Epithelial cell of esophagus (primary cell): ENCODE measurements around the gene CACNA1D.

Experiments
- DNase-seq: peaks from one replicate; pipeline ENCODE4 v3.0.0; 2010; ENCODE audit warnings: low read depth
- H3K4me3 ChIP-seq: 2 replicates; pipeline ENCODE4 v1.5.1; 2011; ENCODE audit warnings: mild to moderate bottlenecking, low read length, control low read depth
- TF ChIP-seq, protein P1 (sequence below): IDR thresholded peaks from 2 replicates; pipeline ENCODE4 v1.5.1; 2011; ENCODE audit warnings: low read depth, mild to moderate bottlenecking, low read length, control low read depth, inconsistent platforms; ENCODE audit not compliant: insufficient read depth; ENCODE audit errors: missing control alignments

The CACNA1D gene

DNA sequence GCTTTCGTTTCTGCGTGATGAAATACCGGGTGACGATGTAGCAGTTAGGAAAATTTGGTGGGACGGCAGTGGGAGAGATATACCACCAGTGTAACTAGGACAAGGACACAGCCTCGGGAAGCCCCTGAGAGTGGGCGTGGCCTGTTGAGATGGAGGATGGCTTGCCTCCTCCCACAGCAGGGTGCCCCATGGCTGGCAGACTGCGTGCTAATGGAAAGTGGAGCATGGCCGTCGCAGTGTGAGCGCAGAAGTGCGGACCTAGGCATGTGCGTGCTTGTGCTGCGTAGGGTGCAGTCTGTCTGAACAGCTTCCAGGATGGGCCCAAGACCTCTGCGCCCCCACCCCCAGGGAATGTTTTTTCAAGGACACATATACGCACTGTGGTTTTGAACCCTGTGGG lies 295.0 kb downstream of the CACNA1D start:
- TF ChIP-seq, protein P1, sequence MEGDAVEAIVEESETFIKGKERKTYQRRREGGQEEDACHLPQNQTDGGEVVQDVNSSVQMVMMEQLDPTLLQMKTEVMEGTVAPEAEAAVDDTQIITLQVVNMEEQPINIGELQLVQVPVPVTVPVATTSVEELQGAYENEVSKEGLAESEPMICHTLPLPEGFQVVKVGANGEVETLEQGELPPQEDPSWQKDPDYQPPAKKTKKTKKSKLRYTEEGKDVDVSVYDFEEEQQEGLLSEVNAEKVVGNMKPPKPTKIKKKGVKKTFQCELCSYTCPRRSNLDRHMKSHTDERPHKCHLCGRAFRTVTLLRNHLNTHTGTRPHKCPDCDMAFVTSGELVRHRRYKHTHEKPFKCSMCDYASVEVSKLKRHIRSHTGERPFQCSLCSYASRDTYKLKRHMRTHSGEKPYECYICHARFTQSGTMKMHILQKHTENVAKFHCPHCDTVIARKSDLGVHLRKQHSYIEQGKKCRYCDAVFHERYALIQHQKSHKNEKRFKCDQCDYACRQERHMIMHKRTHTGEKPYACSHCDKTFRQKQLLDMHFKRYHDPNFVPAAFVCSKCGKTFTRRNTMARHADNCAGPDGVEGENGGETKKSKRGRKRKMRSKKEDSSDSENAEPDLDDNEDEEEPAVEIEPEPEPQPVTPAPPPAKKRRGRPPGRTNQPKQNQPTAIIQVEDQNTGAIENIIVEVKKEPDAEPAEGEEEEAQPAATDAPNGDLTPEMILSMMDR: no peak
- no peak for DNase-seq
- H3K4me3 ChIP-seq: no peak overlapping the region

DNA sequence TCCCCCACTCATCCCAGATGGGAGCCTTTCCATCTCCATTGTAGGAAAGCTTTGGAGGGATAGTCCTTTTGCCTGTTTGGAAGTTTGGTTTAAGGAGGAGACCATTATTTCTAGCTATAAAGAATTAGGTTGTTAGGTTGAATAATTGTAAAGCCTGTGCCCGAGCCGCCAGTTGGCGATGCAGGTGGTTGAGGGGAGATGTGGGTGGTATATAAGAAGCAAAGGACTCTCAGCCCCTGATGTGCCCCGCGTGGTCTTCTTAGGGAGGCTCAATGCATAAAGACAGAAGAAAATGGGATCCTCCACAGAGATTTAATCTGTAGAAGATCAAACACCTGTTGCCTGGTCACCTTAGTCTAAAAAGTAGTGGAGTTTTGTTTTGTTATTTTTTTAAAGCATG lies 296.1 kb downstream of the CACNA1D start:
- TF ChIP-seq, protein P1: no peak
- DNase-seq: no peak
- no peak overlapping the region for H3K4me3 ChIP-seq

DNA sequence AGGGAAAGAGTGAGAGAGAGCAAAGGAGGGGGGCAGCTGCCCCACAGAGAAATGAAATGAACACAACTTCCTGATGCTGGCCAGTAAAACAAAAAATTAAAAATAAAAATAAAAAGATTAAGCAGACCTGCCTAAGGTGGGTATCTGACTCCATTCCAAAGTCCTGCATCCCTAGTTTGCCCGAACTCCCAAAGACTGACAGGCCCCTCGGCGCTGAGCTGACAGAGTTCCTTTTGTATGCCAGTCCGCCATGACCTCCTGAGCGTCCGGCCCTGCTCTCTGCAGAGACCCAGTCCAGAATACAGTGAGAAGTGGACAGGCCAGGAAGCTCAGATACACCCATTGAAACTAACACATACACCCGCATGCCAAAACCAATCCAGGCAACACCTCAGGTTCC lies 296.9 kb downstream of the CACNA1D start:
- TF ChIP-seq, protein P1: no peak
- DNase-seq: no peak

DNA sequence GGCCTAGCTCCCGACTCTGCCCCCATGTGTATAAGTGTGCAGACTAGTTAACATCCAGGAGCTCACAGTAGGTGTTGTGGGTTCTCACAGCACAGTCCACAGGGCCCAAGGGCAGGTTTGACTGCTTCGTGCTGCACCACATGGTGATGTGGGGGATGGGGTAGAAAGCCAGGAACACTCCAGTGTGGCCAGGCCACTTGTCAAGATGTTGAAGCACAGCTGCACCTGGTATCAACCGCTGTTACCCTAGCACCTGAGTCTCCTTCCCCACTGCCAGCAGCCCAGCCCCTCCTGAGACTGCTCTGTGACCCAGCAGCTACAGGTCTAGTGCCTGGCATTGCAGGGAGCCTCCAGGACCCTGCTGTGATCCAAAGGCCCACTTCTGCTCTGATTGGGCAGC lies 298.5 kb downstream of the CACNA1D start:
- no peak for DNase-seq
- TF ChIP-seq, protein P1: no peak
- H3K4me3 ChIP-seq: no peak overlapping the region

More for the DNA sequence above, 296.9 kb downstream of the CACNA1D start:
- H3K4me3 ChIP-seq: no peak overlapping the region

DNA sequence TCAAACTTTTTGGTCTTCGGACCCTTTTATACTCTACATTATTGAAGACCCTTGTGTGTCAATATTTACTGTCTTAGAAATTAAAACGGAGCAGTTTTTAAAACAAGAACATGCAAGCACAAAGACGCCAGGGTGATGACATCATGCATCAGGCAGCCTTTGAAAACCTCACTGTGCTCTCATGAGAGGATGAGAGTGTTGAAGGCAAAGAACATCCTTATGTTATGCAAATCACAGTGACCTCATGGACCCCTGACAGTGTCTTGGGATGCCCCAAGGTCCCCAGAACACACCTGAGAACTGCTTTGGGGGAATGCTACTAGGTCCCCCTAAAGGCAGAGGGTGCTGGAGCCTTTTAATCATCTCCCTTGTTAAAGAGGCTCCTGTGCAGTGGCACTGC lies 300.2 kb downstream of the CACNA1D start:
- no peak overlapping the region for H3K4me3 ChIP-seq
- TF ChIP-seq, protein P1: no peak
- DNase-seq: peak; percentile 82

DNA sequence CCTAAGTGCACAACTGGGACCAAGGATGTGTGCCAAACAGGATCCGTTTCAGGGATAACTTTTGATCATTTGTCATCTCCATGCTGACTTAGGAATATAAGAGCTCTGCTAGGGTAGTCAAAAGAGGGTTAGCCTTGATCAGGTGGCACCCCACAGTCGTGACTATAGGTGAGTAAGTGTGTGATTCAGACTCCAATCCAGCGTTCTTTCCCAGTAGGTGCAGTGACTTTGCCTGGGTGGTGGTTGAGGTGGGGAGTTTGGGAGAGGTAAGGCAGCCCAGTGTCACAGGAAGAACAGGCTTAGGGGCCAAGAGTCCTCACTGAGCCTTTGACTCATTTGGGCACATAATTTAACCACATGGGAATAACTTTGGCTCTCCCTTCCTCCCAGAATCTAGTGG lies 300.8 kb downstream of the CACNA1D start:
- H3K4me3 ChIP-seq: no peak overlapping the region
- TF ChIP-seq, protein P1: no peak
- peak; percentile 88 for DNase-seq

DNA sequence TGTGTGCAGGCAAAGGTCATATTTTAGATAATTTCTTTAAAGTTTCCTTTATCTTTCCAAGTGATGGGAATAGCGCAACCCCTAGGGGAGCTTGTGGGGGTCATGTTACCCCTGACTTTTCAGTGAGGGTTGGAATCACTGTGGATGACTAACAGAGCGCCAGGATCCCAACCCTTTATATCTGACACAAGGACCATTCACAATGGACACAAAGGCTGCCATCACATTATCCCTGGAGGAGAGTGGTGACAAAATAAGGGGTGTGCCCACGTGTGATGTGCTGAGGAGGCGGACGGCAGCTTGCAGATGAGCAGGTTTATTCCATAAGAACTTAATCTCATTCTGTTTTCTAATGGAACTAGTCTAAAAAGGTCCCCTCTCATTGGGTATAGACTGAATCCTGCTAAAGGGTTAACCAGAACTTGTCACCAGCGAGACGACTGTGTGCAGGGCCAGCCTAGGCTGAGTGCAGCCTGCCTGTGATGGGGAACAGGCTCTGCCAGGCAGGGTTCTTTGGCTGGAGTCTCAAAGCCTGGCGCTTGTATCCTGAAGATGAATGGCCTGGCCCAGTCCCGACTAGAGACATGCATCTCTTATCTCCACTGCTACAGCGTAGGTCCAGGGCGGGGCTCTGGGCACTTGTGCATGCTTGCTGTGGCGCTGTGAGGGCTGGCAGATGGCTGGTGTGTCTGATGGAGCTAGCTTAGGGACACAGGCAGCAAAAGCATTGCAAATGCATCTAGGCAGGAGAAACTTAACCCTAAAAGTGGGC lies 301.6 kb downstream of the CACNA1D start:
- no peak overlapping the region for H3K4me3 ChIP-seq
- DNase-seq: peak; percentile 9
- TF ChIP-seq, protein P1: no peak
